Natural killer cell treated with Interleukin-12 subunit alpha and Interleukin-12 subunit beta and Interleukin-15 and Interleukin-18, amount 100 ng/mL, for 72 hours (primary cell): ENCODE measurements around the gene CCDC57. TPM values are rescaled to one million over a fixed set of nuclear protein-coding genes. Genes with fewer than 3 reads are reported as not detected.
A peak's percentile ranks its signal among the peaks of the same experiment; 100 is the strongest.

ENCODE experiments used
- ATAC-seq, 2 donors: fragments of 150-1000 bp; cut with Tn5 transposase in 1 of 2; sonication (Bioruptor Pico), chemical (Tn5 transposase) in 1 of 2; 2 replicates each; pipeline ENCODE4 v1.10.0; 2021
- DNase-seq: peaks from one replicate; pipeline ENCODE4 v3.0.0; 2022; ENCODE audit warnings: low spot score
- H3K27ac Mint-ChIP-seq, 2 donors: 1 replicate in 1 of 2; 2 replicates in 1 of 2; pipeline ENCODE4 v1.8.0; 2022; ENCODE audit warnings: mixed read lengths in 2 of 2, mild to moderate bottlenecking in 1 of 2, moderate library complexity in 1 of 2
- H3K27me3 Mint-ChIP-seq, 2 donors: 1 replicate in 1 of 2; 2 replicates in 1 of 2; pipeline ENCODE4 v1.8.0; 2022; ENCODE audit warnings: mixed read lengths in 2 of 2
- H3K36me3 Mint-ChIP-seq: one replicate; pipeline ENCODE4 v1.8.0; 2022; ENCODE audit warnings: mixed read lengths
- H3K4me1 Mint-ChIP-seq, 2 donors: 1 replicate in 1 of 2; 2 replicates in 1 of 2; pipeline ENCODE4 v1.8.0; 2022; ENCODE audit warnings: low read depth in 2 of 2, mixed read lengths in 2 of 2, mild to moderate bottlenecking in 1 of 2
- H3K4me3 Mint-ChIP-seq: one replicate; pipeline ENCODE4 v1.8.0; 2022; ENCODE audit warnings: mixed read lengths
- H3K9me3 Mint-ChIP-seq: 2 replicates; pipeline ENCODE4 v1.8.0; 2022; ENCODE audit warnings: mixed read lengths
- total RNA-seq, 2 donors: library from RNA; stranded (reverse); gene quantifications; one replicate each; pipeline ENCODE4 v1.2.3, GENCODE V29; 2022

CCDC57 gene
- total RNA-seq, 2 donors from 2014 or later, result 34.0 to 82.2 TPM

DNA sequence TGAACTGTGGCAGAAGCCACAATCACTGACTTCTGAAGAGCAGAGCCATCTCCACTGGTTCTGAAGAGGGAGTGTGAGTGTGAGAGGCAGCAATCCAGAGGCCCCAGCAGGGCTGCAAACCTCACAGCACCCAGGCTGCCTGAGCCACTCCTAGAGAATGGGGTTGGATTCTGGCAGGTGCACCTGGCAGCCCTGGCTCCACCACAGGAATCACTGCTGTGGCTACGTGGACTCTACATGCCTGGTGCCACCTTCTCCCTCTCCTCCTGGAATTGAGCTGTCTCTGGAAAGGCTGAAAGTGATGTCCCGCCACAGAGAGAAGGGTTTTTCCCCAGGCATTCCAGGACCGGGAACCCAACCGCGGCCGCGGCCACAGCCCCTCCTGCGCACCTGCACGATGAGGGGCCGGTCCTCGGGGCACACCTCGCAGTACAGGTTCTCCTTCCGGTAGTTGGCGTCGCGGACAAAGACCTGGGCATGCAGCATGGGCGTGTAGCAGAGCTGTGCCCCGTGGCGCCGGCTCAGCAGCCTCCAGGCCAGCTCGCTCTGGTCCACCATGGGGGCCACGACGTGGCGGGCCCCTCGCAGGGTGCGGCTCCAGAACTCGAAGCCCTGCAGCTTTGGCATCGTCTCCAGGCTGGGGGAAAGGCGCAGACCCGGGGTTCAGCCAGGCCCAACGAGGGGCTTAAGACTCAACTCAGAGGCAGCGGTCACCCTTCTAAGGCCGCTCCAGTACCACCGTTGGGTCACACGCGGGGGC lies 148.0 kb downstream of the CCDC57 start:
- Mint-ChIP-seq H3K27ac (no peak overlapping the region), H3K4me1 (peaks cover 0 to 9% of the 10 kb centered on the region in 2 donors), H3K9me3 (no peaks in the 10 kb centered on the region), H3K36me3 (no peaks in the 10 kb centered on the region), H3K4me3 (peak overlapping the region; percentile 51), H3K27me3 (no peaks in the 10 kb centered on the region)
- ATAC-seq, result no peak
- DNase-seq, result no peak

GRCh38 chr17:82063424-82064415 lies 148.9 kb downstream of the CCDC57 start:
- no peak for ATAC-seq
- peak overlapping the region; percentile 51 for H3K4me3 Mint-ChIP-seq
- no peaks in the 10 kb centered on the region for H3K27me3 Mint-ChIP-seq

GRCh38 chr17:82062984-82063368 lies 149.7 kb downstream of the CCDC57 start:
- no peak for DNase-seq
- no peak for ATAC-seq
- no peaks in the 10 kb centered on the region for H3K27me3 Mint-ChIP-seq
- no peak overlapping the region for H3K27ac Mint-ChIP-seq
- H3K9me3 Mint-ChIP-seq, result no peaks in the 10 kb centered on the region
- peaks cover 0 to 9% of the 10 kb centered on the region in 2 donors for H3K4me1 Mint-ChIP-seq
- H3K4me3 Mint-ChIP-seq, result no peak overlapping the region
- no peaks in the 10 kb centered on the region for H3K36me3 Mint-ChIP-seq

More at GRCh38 chr17:82063424-82064415, 148.9 kb downstream of the CCDC57 start:
- no peak for DNase-seq
- Mint-ChIP-seq H3K4me1 (peaks cover 0 to 9% of the 10 kb centered on the region in 2 donors), H3K36me3 (no peaks in the 10 kb centered on the region), H3K9me3 (no peaks in the 10 kb centered on the region), H3K27ac (no peak overlapping the region)

- H3K4me3 Mint-ChIP-seq, result no peak overlapping the region
These were observed 150.3 kb downstream of the CCDC57 start for GRCh38 chr17:82062076-82062983.

GRCh38 chr17:82061047-82061925 lies 151.4 kb downstream of the CCDC57 start:
- Mint-ChIP-seq H3K27me3 (no peaks in the 10 kb centered on the region), H3K4me3 (no peak overlapping the region), H3K36me3 (no peaks in the 10 kb centered on the region), H3K27ac (no peak overlapping the region), H3K4me1 (peaks cover 0 to 6% of the 10 kb centered on the region in 2 donors), H3K9me3 (no peaks in the 10 kb centered on the region)
- DNase-seq, result no peak
- no peak for ATAC-seq

More at GRCh38 chr17:82062076-82062983, 150.3 kb downstream of the CCDC57 start:
- DNase-seq (no peak), ATAC-seq (no peak)
- peaks cover 0 to 9% of the 10 kb centered on the region in 2 donors for H3K4me1 Mint-ChIP-seq
- no peaks in the 10 kb centered on the region for H3K36me3 Mint-ChIP-seq
- H3K9me3 Mint-ChIP-seq, result no peaks in the 10 kb centered on the region
- no peak overlapping the region for H3K27ac Mint-ChIP-seq
- no peaks in the 10 kb centered on the region for H3K27me3 Mint-ChIP-seq

DNA sequence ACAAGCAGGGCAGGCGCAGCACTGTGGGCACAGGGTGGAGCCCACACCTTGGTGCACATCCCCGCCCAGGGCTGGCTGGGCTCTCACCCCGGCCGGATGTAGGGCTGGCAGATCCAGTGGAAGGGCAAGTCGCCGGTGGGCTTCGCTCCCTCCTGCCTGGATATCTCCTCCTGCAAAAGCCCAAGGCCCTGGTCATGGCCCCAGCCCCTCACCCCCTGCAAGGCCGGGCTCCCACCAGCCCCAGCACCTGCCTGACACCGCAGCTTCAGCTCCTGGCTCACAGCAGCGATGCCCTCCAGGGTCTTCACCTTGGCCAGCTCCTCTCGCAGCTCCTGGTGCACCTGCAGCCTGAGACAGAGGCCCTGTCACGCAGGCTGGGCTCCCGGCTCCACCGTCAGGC lies 152.0 kb downstream of the CCDC57 start:
- ATAC-seq (no peak), DNase-seq (no peak)
- Mint-ChIP-seq H3K27me3 (no peaks in the 10 kb centered on the region), H3K27ac (no peak overlapping the region), H3K9me3 (no peaks in the 10 kb centered on the region), H3K36me3 (no peaks in the 10 kb centered on the region), H3K4me1 (peaks cover 0 to 3% of the 10 kb centered on the region in 2 donors), H3K4me3 (no peak overlapping the region)

DNA sequence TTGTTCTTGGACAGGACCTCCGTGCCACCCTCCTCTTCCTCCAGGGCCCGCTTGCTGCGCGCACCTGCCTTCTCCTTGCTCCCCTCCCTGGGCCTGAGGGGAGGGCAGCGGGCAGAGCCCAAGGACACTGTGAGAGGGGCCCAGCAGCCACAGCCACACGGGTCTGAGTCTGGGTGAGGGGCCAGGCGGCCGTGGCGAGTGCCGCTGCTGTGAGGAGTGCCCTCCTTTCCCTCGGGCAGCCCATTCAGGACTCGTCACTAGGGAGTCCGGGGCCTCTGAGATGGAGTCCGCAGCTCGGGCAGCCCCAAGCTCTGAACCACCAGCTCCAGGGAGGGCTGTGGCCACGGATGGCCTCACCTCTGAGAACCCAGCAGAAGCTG lies 152.7 kb downstream of the CCDC57 start:
- no peak for ATAC-seq
- H3K27ac Mint-ChIP-seq, result no peak overlapping the region
- no peaks in the 10 kb centered on the region for H3K9me3 Mint-ChIP-seq
- no peak overlapping the region for H3K4me3 Mint-ChIP-seq
- peaks cover 0 to 3% of the 10 kb centered on the region in 2 donors for H3K4me1 Mint-ChIP-seq
- no peaks in the 10 kb centered on the region for H3K27me3 Mint-ChIP-seq
- no peaks in the 10 kb centered on the region for H3K36me3 Mint-ChIP-seq
- no peak for DNase-seq

DNA sequence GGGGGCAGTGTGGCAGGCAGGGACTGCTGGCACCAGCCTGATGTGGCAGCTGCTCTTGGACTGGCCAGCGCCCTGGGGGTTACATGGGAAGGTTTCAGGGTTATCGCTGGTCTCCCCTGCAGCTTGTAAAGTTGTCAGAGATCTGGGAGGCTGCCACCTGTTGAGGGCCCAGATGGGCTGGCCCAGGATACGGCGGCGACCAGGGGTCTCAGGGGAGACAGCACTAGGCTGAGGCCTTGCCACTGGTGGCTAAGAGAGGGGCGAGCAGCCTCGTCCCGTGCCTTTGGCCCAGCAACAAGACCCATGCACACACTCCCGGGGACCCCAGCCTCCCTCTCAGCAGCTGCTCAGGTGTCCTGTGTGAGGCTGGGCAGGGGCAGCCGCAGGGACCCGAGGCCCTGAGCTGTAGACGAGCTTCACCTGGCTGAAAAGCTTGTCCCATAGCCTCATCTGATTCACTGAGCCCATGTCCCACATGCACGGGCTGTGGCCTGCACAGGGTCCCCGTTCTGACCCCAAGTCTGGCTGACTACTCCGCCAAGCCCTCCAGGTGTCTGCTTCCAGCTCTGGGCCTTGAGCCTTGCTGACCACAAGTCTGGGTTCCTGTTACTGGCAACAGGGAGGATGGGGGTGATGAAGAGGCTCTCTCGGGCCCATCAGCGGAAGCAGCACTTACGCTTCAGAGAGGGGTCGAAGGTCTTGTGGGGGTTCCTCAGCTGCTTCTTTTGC lies 153.2 kb downstream of the CCDC57 start:
- H3K27me3 Mint-ChIP-seq, result no peaks in the 10 kb centered on the region
- no peak for DNase-seq
- H3K27ac Mint-ChIP-seq, result no peak overlapping the region
- H3K4me1 Mint-ChIP-seq, result peaks cover 0 to 3% of the 10 kb centered on the region in 2 donors
- no peak for ATAC-seq
- H3K36me3 Mint-ChIP-seq, result no peaks in the 10 kb centered on the region
- no peaks in the 10 kb centered on the region for H3K9me3 Mint-ChIP-seq
- no peak overlapping the region for H3K4me3 Mint-ChIP-seq

GRCh38 chr17:82058855-82059249 lies 153.8 kb downstream of the CCDC57 start:
- no peak overlapping the region for H3K4me3 Mint-ChIP-seq
- H3K27ac Mint-ChIP-seq, result no peak overlapping the region
- no peaks in the 10 kb centered on the region for H3K36me3 Mint-ChIP-seq
- ATAC-seq (no peak), DNase-seq (no peak)
- H3K27me3 Mint-ChIP-seq, result no peaks in the 10 kb centered on the region
- H3K9me3 Mint-ChIP-seq, result no peaks in the 10 kb centered on the region
- H3K4me1 Mint-ChIP-seq, result peaks cover 0 to 3% of the 10 kb centered on the region in 2 donors

- Mint-ChIP-seq H3K27me3 (no peaks in the 10 kb centered on the region), H3K4me1 (peaks cover 0 to 3% of the 10 kb centered on the region in 2 donors), H3K4me3 (no peak overlapping the region), H3K27ac (no peak overlapping the region), H3K9me3 (no peaks in the 10 kb centered on the region), H3K36me3 (no peaks in the 10 kb centered on the region)
- DNase-seq (no peak), ATAC-seq (no peak)
These were observed 154.3 kb downstream of the CCDC57 start for GRCh38 chr17:82058230-82058854.

GRCh38 chr17:82056729-82057621 lies 155.7 kb downstream of the CCDC57 start:
- H3K9me3 Mint-ChIP-seq, result no peaks in the 10 kb centered on the region

More at GRCh38 chr17:82056729-82057621, 155.7 kb downstream of the CCDC57 start:
- DNase-seq (no peak), ATAC-seq (no peak)
- H3K27ac Mint-ChIP-seq, result no peak overlapping the region
- H3K4me1 Mint-ChIP-seq, result peaks cover 0 to 3% of the 10 kb centered on the region in 2 donors
- no peaks in the 10 kb centered on the region for H3K27me3 Mint-ChIP-seq
- no peak overlapping the region for H3K4me3 Mint-ChIP-seq
- no peaks in the 10 kb centered on the region for H3K36me3 Mint-ChIP-seq
